Measurements from ENCODE around the gene LOXL1.

LOXL1 gene

GRCh38 chr15:73983773-73984172, 57.5 kb downstream of the LOXL1 start:
- no peak for DNase-seq

GRCh38 chr15:73984208-73984979, 58.1 kb downstream of the LOXL1 start:
- DNase-seq: no peak

- no peak for DNase-seq
Measured at GRCh38 chr15:73985101-73985873, 59.0 kb downstream of the LOXL1 start.

GRCh38 chr15:73986055-73986775, 60.0 kb downstream of the LOXL1 start:
- no peak for DNase-seq

- DNase-seq: no peak
Measured at GRCh38 chr15:73986776-73987056, 60.5 kb downstream of the LOXL1 start.

GRCh38 chr15:73987250-73987649, 61.0 kb downstream of the LOXL1 start:
- DNase-seq: no peak

GRCh38 chr15:73987681-73988444, 61.6 kb downstream of the LOXL1 start:
- no peak for DNase-seq

GRCh38 chr15:73988445-73988969, 62.2 kb downstream of the LOXL1 start:
- DNase-seq: no peak

- no peak for DNase-seq
Measured at GRCh38 chr15:73989001-73989798, 62.9 kb downstream of the LOXL1 start.

- DNase-seq: no peak
Measured at GRCh38 chr15:73990250-73991005, 64.2 kb downstream of the LOXL1 start.

- no peak for DNase-seq
Measured at GRCh38 chr15:73991260-73991659, 65.0 kb downstream of the LOXL1 start.

- DNase-seq: peak; percentile 56
Measured at GRCh38 chr15:73991726-73992593, 65.7 kb downstream of the LOXL1 start, which contains the start of gene STOML1. Gene STOML1 (minus strand): TSS chr15:73992295. CDS start chr15:73992223, 72 bp downstream.

GRCh38 chr15:73992594-73992898, 66.3 kb downstream of the LOXL1 start:
- DNase-seq: no peak

GRCh38 chr15:73993211-73993994, 67.1 kb downstream of the LOXL1 start:
- DNase-seq: no peak

- DNase-seq: peak; percentile 73
Measured at GRCh38 chr15:73994413-73994883, 68.2 kb downstream of the LOXL1 start, which contains the start of gene PML. Gene PML (plus strand): TSS chr15:73994716. CDS start chr15:73994813, 97 bp downstream.

- no peak for DNase-seq
Measured at GRCh38 chr15:73994912-73995622, 68.8 kb downstream of the LOXL1 start.

GRCh38 chr15:73996267-73996666, 70.0 kb downstream of the LOXL1 start:
- DNase-seq: no peak

- peak; percentile 39 for DNase-seq
Measured at GRCh38 chr15:73996939-73997338, 70.7 kb downstream of the LOXL1 start.

All from DMS79 treated with DMSO at 0.1 percent for 48 hours (cell line).